CD4-positive, alpha-beta T cell (primary cell): Measurements from ENCODE around the gene EIF1. TPM values are rescaled to one million over a fixed set of nuclear protein-coding genes. Genes with fewer than 3 reads are reported as not detected.

ENCODE experiments used
- ATAC-seq: fragments of 200-7000 bp; cut with Tn5 transposase; one replicate; pipeline ENCODE4 v1.10.0; 2022; ENCODE audit warnings: mild to moderate bottlenecking; ENCODE audit not compliant: poor library complexity
- CTCF ChIA-PET: fragments of 350-600 bp; sonication (Branson Sonifier 250); formaldehyde crosslinking; loops from one replicate; lab custom pipeline; 2021; ENCODE audit warnings: antibody characterized with exemption, inconsistent platforms; lab: Charles Lee
- POLR2A ChIA-PET: fragments of 350-600 bp; sonication (Branson Sonifier 250); formaldehyde crosslinking; loops from one replicate; lab custom pipeline; 2021; ENCODE audit warnings: antibody characterized with exemption, inconsistent platforms; lab: Charles Lee
- DNase-seq, 14 experiments: peaks; one replicate each; pipeline ENCODE4 v3.0.0-alpha.2; 2013 to 2020; ENCODE audit warnings: mixed read lengths in 2 of 14
- H3K27ac ChIP-seq, 2 donors: one replicate each; pipeline versions ENCODE4 v1.5.1 to v1.7.0; 2013; ENCODE audit warnings: low read length in 2 of 2, low read depth in 1 of 2, mild to moderate bottlenecking in 1 of 2
- H3K27me3 ChIP-seq, 2 experiments: 1 replicate in 1 of 2; 2 replicates in 1 of 2; pipeline versions ENCODE4 v1.6.1 to v1.7.0; 2013; ENCODE audit warnings: low read length in 2 of 2, control low read depth in 1 of 2, mild to moderate bottlenecking in 1 of 2, moderate library complexity in 1 of 2; ENCODE audit not compliant: insufficient read depth in 2 of 2, control insufficient read depth in 1 of 2
- H3K36me3 ChIP-seq: one replicate; pipeline ENCODE4 v1.6.1; 2013; ENCODE audit warnings: low read length, control low read depth; ENCODE audit not compliant: insufficient read depth
- H3K4me1 ChIP-seq: one replicate; pipeline ENCODE4 v1.6.1; 2013; ENCODE audit warnings: low read length, control low read depth; ENCODE audit not compliant: insufficient read depth
- H3K4me3 ChIP-seq: one replicate; pipeline ENCODE4 v1.5.1; 2013; ENCODE audit warnings: mild to moderate bottlenecking, low read length, moderate library complexity
- H3K9me3 ChIP-seq, 2 experiments: 1 replicate in 1 of 2; 2 replicates in 1 of 2; pipeline versions ENCODE4 v1.6.1 to v1.7.0; 2013; ENCODE audit warnings: low read length in 2 of 2, mild to moderate bottlenecking in 2 of 2, control low read depth in 1 of 2, moderate library complexity in 1 of 2; ENCODE audit not compliant: control insufficient read depth in 1 of 2, insufficient read depth in 1 of 2
- H3K27ac Mint-ChIP-seq: one replicate; pipeline ENCODE4 v1.8.0; 2020; ENCODE audit warnings: mixed read lengths
- H3K27me3 Mint-ChIP-seq: one replicate; pipeline ENCODE4 v1.8.0; 2021; ENCODE audit warnings: mixed read lengths
- H3K36me3 Mint-ChIP-seq: one replicate; pipeline ENCODE4 v1.8.0; 2021; ENCODE audit warnings: low read depth, mixed read lengths
- H3K4me1 Mint-ChIP-seq: one replicate; pipeline ENCODE4 v1.8.0; 2021; ENCODE audit warnings: low read depth, mixed read lengths
- H3K4me3 Mint-ChIP-seq: one replicate; pipeline ENCODE4 v1.8.0; 2020; ENCODE audit warnings: mild to moderate bottlenecking, mixed read lengths
- H3K9me3 Mint-ChIP-seq: one replicate; pipeline ENCODE4 v1.8.0; 2020; ENCODE audit warnings: mixed read lengths
- CTCF ChIP-seq: fragments of 200-600 bp; IDR thresholded peaks from one replicate; pipeline ENCODE4 v1.8.0; 2022; ENCODE audit warnings: antibody characterized with exemption, mild to moderate bottlenecking
- intact Hi-C, 2 experiments: fragments of 100-400 bp; cut with DNase I in 1 of 2; cut with micrococcal nuclease in 1 of 2; formaldehyde crosslinking; loops; one replicate each; pipeline versions ENCODE4 v1.15.1 to v1.9.0; 2023 to 2025; cut with DNase I, micrococcal nuclease
- total RNA-seq, 174 experiments: library from RNA in 2 of 174; stranded (reverse) in 2 of 174; gene quantifications; one replicate each; pipeline ENCODE4 v1.2.3 and lab custom pipeline; 2021 to 2026

Gene EIF1
- total RNA-seq, 2 experiments from 2014 or later: 3,351 to 3,391 TPM

- CTCF ChIA-PET: interaction anchor here (0.6 to 5.4 kb wide), 6 partner anchors 11 to 908 kb away, joined by 4 to 77 read pairs (median 20); no protein-coding TSS in a partner anchor
- H3K4me3 ChIP-seq: peak overlapping the region; percentile 81
- H3K9me3 ChIP-seq: no peaks in the 10 kb centered on the region
- peaks cover 60% of the 10 kb centered on the region for H3K36me3 ChIP-seq
- Mint-ChIP-seq H3K27ac (peak overlapping the region; percentile 100), H3K4me1 (peaks cover 50% of the 10 kb centered on the region), H3K9me3 (no peaks in the 10 kb centered on the region), H3K27me3 (peaks cover 10% of the 10 kb centered on the region), H3K36me3 (peaks cover 63% of the 10 kb centered on the region), H3K4me3 (peak overlapping the region; percentile 99)
- no peak for TF ChIP-seq CTCF
- peaks cover 36% of the 10 kb centered on the region for H3K4me1 ChIP-seq
- H3K27me3 ChIP-seq: no peaks in the 10 kb centered on the region
- POLR2A ChIA-PET: interaction anchor here (0.6 to 5.6 kb wide), 15 partner anchors 12 to 1308 kb away, joined by 3 to 373 read pairs (median 5); partner anchors contain the start of genes CNP, DHX58, KRTAP16-1 and RPL27
- intact Hi-C loops: no loop called here
- H3K27ac ChIP-seq: peak overlapping the region; percentile 99 to 100
- ATAC-seq (no peak), DNase-seq (no peak)
Measured at GRCh38 chr17:41690497-41690896, 1.8 kb downstream of the EIF1 start.

- intact Hi-C loops: no loop called here
- Mint-ChIP-seq H3K36me3 (peaks cover 68% of the 10 kb centered on the region), H3K27me3 (peaks cover 10% of the 10 kb centered on the region), H3K27ac (peak overlapping the region; percentile 100), H3K9me3 (no peaks in the 10 kb centered on the region), H3K4me3 (peak overlapping the region; percentile 99), H3K4me1 (peaks cover 56% of the 10 kb centered on the region)
- no peak for TF ChIP-seq CTCF
- CTCF ChIA-PET: interaction anchor here (2.1 to 5.4 kb wide), 4 partner anchors 12 to 43 kb away, joined by 7 to 77 read pairs (median 34); no protein-coding TSS in a partner anchor
- H3K27me3 ChIP-seq: no peaks in the 10 kb centered on the region
- H3K27ac ChIP-seq: peak overlapping the region; percentile 99 to 100
- ATAC-seq: no peak
- POLR2A ChIA-PET: interaction anchor here (0.6 to 5.6 kb wide), 15 partner anchors 9 to 1637 kb away, joined by 3 to 373 read pairs (median 5); partner anchors contain the start of genes DHX58, FKBP10, MED24 and P3H4
- no peak overlapping the region for H3K4me3 ChIP-seq
- peaks cover 38% of the 10 kb centered on the region for H3K4me1 ChIP-seq
- peak in 3 of 14 experiments; percentile 54 to 56 (median 55) for DNase-seq
- H3K9me3 ChIP-seq: no peaks in the 10 kb centered on the region
- H3K36me3 ChIP-seq: peaks cover 60% of the 10 kb centered on the region
Measured at GRCh38 chr17:41691031-41691777, 2.5 kb downstream of the EIF1 start.

GRCh38 chr17:41692722-41693521, 4.2 kb downstream of the EIF1 start:
- Mint-ChIP-seq H3K9me3 (no peaks in the 10 kb centered on the region), H3K27me3 (peaks cover 10% of the 10 kb centered on the region), H3K4me1 (peaks cover 57% of the 10 kb centered on the region), H3K36me3 (peaks cover 68% of the 10 kb centered on the region), H3K4me3 (peak overlapping the region; percentile 16), H3K27ac (peak overlapping the region; percentile 100)
- no peak for TF ChIP-seq CTCF
- ATAC-seq: no peak
- intact Hi-C loops: no loop called here
- Histone ChIP-seq H3K27me3 (no peaks in the 10 kb centered on the region), H3K27ac (no peak overlapping the region), H3K9me3 (no peaks in the 10 kb centered on the region), H3K36me3 (peaks cover 60% of the 10 kb centered on the region), H3K4me1 (peaks cover 28% of the 10 kb centered on the region), H3K4me3 (no peak overlapping the region)
- DNase-seq: peak in 3 of 14 experiments; percentile 16 to 52 (median 38)
- CTCF ChIA-PET: interaction anchor here (0.6 to 2.1 kb wide), 3 partner anchors 30 to 832 kb away, joined by 3 to 7 read pairs (median 3); no protein-coding TSS in a partner anchor
- POLR2A ChIA-PET: interaction anchor here (0.6 to 5.6 kb wide), 7 partner anchors 14 to 874 kb away, joined by 4 to 373 read pairs (median 8); partner anchors contain the start of genes FKBP10 and P3H4
